Posterior cingulate gyrus (tissue), 11 donors: ENCODE measurements around the gene SHC1.

Experiments used
- DNase-seq, 10 donors: peaks; one replicate each; pipeline versions ENCODE4 v3.0.0 to v3.0.0-alpha.2; 2020 to 2021; ENCODE audit warnings: mixed read lengths in 3 of 10
- intact Hi-C: fragments of 100-400 bp; cut with DNase I; formaldehyde crosslinking; loops from one replicate; pipeline ENCODE4 v1.15.1; 2023

The SHC1 gene

DNA sequence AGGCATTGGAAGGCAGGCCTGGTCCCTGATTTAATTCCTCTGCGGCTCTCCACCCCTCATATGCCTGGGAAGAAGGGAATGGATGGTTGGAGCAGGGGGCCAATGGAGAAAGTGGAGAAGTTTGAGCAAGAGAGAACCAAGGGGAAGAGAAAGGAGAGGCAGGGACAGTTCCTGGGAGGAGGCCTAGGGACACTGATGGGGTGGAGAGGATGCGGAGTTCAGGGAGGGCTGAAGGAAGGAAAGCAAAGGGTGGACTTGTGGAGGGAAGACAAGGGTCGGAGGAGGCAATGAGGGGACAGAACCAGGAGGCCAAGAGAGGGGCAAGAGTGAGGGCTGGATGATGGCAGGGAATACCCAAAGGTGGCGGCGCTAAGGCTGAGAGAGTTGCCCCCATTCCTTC, 39.2 kb upstream of the SHC1 start:
- intact Hi-C loops, result loop anchor here (5.0 kb wide), 1 partner anchor 33 kb away; no protein-coding TSS in a partner anchor
- DNase-seq, result no peak

DNA sequence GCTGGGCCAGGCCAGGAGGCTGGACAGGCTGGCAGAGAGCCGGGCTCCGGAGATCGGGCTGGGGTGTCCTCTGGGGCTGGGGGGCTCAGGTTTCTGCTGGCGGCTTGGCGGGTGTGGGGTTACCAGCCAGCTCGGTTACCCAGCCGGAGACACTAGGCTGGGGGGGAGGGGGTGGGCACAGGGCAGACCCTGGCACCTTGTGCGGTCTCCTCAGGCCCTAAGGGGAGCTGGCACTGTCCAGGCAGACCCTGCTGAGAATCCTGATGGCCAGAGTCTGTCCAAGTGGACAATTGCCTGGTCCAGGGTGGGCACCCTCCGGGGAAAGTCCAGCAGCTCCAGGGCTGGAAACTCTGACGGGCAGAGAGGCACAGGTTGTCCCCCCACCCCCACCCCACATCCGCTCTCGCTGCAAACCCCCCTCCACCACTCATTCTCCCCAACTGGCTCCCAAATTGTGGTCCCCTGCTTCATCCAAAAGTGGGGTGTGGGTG, 38.7 kb upstream of the SHC1 start:
- DNase-seq, result no peak
- intact Hi-C loops, result loop anchor here (5.0 kb wide), 1 partner anchor 33 kb away; no protein-coding TSS in a partner anchor

DNA sequence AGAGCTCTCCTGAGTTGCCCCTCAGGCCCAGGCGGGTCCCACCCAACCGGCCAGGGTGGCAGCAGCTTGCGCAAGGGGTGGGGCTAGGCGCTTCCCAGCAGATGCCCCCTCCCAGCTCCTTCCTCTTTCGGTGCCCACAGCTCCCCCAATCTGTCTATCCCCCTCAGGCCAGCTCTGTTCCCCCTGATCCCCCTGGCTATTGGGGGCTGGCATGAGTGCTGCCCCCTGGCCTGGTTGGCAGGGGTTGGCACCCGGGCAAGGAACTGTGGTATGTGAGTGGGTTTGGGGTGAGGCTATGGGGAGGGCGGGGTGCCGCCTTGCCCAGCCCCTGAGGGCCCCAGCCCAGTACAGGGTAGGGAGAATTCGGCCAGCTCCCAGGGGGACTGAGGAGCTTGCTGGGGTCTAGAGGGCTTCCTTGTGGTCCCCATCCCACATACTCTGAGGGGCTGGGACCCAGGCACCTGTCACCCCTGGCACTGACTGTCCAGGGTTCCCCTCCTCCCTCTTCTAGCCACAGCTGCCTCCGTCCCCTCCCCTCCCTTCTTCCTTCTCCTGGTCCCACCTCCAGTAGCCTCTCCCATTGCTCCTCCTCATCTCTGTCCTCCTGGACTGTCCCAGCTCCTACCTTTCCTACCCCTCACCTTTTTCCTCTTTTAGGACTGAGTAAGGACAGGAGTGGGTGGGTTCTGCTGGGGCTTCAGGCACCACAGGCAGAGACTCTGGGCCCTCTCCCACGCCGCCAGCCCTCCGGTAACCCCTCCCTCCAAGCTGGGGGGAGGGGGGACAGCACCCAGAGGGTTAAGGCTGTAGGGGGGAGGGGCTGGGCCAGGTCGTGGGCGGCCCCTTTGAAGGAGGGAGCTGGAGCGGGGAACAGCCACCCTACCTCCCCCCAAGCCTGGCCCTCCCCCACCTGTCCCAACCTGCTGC, 37.7 kb upstream of the SHC1 start:
- intact Hi-C loops, result loop anchor here (5.0 kb wide), 1 partner anchor 34 kb away; no protein-coding TSS in a partner anchor
- DNase-seq, result peak in 1 of 10 donors; percentile 84

DNA sequence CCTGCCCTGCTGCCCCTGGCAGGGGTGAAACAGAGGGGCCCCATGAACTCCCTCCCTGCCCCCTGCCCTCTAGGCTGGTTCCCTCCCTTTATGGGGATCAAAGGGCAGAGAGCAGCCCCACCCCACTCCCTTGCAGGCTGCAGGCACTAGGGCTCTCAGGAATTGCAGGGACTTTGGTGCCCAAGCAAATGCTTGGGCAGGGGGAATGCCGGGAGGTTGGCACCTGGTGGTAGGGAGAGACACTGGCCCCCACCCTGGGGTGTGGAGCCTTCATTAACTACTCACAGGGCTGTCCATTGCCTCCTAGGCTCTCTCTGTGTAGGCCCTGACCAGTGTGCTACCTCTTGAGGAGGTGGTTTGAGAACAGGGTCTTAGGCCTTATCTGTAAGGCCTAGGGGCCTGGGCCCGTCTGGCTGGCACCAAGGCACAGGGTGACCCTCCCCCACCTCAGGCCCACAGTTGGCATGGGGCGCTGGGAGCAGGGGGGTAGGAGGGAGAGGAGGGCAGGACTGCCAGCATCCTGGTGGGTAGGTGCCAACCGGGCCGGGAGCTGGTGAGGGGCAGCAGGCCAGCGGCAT, 36.8 kb upstream of the SHC1 start:
- peak in 5 of 10 donors; percentile 49 to 91 (median 60) for DNase-seq
- intact Hi-C loops, result loop anchor here (5.0 kb wide), 1 partner anchor 35 kb away; no protein-coding TSS in a partner anchor

DNA sequence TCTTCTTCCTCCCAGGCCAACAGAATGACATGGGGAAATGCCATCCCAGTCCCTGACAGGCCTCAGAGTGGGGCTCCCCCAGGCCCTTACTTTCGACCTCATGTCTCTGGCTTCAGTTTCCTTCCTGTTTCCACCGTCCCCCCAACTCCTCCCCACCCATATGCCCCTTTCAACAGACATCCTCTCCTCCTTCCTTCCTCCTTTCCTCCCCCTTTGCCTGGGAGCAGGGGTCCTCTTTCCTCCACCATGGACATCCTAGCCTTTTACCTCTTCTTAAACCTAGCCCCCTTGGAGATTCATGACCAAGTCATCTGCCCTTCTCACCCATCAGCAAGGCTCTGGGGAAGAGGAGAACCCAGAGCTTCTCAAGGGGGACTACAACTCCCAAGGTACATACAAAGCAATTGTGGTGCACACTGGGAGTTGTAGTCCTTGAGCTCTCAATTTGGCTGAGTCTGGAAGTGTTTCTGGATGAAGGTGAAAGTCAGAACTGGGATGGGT, 36.1 kb upstream of the SHC1 start:
- intact Hi-C loops, result loop anchor here (5.0 kb wide), 1 partner anchor 36 kb away; no protein-coding TSS in a partner anchor
- peak in 2 of 10 donors; percentile 37 to 75 for DNase-seq

DNA sequence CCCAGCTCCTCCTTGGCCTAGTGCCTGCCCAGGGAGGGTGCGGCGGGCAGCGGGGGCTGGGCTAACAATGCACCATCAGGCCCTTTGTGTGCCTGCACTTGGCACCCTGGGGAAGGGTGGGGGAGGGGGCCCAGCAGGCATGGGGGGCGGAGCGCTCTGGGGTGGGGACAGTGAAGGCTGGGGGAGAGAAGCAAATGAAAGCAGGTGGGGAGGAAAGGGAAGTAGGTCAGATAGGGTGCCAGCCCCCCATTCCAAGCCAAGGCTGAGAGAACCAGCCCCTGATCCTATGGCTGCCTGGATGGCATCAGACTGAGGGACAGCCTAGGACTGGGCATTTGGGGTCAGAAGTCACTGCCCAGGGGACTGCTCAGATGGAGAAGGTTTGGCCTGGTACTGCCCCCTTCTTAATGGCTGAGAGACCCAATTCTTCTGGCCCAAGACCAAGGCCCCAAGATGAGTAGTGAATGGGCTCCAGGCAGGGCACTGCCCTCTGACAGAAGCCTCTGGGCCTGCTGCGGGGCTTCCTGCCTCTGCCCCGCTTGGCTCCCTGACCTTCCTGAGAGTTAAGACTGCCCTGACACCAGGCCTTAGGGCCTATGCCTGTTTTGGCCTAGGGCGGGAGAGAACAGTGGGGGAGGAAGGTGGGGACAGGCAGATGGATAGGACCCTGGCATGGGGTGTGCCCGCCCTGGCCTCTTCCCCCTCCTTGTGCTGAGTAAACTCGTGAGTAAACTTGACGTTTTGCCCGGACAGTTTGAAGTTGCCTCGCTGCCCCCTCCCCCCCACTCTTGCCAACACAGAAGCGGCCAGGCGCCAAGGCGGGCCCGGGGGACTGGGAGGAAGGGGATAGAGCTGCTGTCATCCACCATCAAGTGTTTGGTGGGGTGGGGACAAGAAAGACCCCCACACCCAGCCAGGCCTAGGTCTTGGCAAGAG, 34.8 kb upstream of the SHC1 start:
- intact Hi-C loops, result loop anchor here (5.0 kb wide), 1 partner anchor 37 kb away; no protein-coding TSS in a partner anchor
- peak in 8 of 10 donors; percentile 50 to 95 (median 71) for DNase-seq

DNA sequence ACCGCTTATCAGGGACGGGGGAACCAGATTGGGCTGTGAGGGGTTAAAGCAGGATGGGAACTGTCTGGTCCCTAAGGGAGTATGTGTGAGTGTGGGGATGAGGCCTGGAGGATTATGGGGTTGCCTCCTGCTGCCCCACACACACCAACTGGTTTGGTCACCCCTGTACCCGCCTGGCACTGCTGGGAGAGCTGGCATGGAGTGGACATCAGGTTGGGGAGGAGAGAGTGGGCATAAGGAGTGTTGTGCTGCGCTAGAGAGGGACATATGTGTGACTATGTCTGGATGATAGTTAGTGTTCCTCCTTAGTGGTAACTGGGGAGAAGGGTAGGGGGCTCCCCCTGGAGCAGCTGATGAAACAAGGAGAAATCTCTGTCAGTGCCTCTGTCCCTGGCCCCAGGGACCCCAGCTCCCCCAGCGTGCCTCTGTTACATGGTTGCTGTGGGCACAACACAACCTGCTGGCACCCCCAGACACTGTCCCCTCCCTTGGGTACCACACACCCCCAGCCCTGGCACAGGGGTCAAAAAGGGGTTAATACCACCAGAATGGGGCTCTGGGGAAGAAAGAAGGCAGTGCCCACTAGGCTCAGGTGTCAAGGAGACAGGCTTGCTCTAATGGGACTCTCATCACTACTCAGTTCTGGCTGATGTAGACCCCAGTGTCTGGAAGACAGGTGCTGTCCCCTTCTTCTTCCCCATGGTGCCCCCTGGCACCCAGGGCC, 34.0 kb upstream of the SHC1 start:
- intact Hi-C loops, result loop anchor here (5.0 kb wide), 1 partner anchor 38 kb away; no protein-coding TSS in a partner anchor
- DNase-seq, result peak in 1 of 10 donors; percentile 89

DNA sequence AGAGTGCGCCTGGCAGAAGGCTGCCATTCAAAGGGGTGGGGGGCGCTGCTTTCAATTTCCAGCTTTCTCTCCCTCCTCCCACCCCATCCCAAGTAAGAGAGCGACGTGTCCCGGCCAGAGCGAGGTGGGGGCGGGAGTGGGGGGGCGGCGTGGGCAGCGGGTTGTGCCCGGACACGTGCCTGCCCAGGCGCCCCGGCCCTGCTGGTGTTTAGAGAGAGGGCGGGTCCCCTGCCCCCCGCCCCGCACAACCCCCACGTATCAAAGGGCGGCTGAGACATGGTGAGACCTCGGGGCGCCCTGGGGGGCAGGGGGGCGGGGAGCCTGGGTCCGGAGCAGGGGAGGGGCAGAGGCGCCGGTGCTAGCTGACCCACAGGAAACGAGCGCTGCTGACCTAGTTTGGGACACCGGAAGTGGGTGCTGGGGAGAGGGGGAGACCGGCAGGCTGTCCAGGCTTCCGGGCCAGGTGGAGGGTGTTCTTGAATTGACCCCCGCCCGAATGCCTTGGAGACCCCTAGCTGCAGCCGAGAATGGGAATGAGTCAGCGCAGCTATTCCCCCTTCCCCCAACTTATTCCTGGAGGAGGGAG, 33.3 kb upstream of the SHC1 start:
- intact Hi-C loops, result no loop called here
- DNase-seq, result peak in 8 of 10 donors; percentile 30 to 92 (median 61)

DNA sequence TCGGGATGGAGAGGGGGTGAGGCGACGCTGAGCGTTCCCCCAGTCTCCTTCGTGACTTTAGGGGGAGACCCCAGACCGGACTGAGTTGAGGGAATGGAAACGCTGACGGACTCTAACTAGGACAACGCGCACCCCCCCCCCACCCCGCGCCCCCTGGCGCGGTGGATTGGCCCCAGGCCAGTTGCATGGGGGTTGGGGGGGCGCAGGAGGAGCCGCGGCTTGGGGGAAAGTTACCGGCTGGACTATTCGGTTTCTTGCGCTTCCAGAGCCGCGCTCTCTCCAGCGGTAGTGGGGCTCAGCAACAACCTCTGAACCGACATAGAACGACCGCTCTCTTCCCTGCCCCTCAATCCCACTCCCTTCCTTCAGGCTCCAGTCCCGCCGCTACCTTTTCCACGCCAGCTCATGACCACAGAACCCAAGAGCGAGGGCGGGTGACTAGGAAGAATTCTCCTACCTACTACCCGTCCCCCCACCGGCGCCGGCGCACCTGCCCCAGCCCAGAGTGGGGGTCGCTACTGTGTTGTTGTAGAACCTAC, 32.7 kb upstream of the SHC1 start:
- intact Hi-C loops, result no loop called here
- DNase-seq, result peak in 2 of 10 donors; percentile 17 to 51

DNA sequence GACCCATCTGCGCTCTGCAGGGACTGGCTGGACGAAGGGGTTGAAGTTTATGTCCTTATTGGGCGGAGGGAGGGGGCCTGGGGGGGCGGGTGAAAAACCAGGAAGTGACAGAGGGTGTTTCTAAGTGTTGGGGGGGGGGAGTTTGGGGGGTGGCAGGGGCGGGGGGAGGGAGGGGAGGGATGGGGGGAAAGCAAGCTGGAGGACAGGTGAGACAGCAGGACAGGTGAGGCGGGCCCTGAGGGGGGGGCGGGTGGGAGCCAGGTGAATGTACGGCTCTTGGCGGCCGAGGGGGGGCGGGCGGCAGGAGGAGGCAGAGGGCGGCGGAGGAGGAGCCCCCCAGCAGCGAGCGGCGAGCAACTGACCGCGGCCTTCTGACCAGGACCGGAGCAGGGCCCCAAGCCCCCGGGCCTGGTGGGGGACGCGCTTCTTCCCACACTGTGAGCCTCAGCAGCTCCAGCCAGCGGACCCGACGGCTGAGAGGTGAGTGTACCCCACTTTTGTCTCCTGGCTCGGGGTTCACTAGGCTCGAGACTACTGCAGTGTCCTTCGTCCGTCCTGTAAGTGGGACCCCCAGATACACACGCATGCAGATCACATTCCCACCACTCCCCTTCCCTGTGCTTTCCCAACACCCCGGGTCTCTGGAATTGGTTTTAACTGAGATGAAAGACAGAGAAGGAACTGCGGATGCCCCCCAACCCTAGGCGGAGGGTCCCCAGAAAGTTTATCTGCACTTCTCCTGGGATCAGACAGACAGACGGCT, 32.1 kb upstream of the SHC1 start, which contains the start of gene ZBTB7B:
TSS of gene ZBTB7B (plus strand) at position 339 of the 763 bp plus-strand sequence. CDS start 11,859 bp downstream, outside the sequence.
- peak in 3 of 10 donors; percentile 21 to 72 (median 70) for DNase-seq
- intact Hi-C loops, result no loop called here

DNA sequence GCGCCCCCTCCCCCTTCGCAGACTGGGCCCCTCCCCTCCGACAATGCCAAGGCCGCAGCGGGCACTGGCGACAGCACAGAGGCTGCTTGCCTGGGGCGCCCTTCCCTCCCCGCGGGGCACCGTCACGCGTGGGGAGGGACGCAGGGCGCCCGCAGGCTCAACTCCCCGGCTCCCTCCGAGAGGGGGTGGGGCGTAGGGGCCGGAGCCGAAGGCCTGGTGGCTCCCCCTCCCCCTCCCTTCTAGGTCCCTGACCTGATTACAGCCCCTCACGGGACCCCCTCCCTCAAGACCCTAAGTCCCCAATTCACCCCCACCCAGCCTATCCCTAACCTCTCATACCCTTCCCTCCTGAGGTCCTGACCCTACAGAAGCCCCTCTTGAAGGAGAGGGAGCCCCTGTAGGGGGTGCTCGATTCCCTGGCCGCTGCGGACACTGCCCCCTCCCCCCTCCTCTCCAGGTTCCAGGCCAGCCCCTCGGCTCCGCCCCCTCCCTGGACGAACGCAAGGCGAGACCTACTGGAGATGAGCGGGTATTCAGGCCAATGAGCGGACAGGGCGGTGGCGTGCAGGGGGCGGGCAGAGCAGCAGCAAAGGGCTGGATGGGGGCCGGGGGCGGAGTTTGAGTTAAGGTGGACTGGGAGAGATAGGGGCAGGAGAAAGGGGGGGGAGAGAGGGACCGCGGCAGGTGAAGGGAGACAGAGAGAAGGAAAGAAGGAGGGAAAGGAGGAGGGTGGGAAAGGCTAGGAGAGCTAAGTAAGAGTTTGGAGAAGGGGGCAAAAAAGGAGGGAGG, 31.3 kb upstream of the SHC1 start:
- intact Hi-C loops, result no loop called here
- peak; percentile 100 for DNase-seq

DNA sequence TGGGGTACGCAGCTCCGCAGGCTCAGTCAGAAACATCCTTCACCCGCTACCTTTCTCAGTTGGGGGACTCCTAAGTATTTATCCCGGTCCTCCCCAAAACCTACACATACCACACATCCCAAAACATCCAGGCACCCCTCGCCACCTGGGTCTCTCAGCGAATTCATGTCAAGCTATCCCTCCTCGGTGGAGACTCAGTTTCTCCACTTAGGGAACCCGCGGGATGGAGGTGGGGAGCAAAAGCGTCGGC, 30.8 kb upstream of the SHC1 start:
- no peak for DNase-seq

DNA sequence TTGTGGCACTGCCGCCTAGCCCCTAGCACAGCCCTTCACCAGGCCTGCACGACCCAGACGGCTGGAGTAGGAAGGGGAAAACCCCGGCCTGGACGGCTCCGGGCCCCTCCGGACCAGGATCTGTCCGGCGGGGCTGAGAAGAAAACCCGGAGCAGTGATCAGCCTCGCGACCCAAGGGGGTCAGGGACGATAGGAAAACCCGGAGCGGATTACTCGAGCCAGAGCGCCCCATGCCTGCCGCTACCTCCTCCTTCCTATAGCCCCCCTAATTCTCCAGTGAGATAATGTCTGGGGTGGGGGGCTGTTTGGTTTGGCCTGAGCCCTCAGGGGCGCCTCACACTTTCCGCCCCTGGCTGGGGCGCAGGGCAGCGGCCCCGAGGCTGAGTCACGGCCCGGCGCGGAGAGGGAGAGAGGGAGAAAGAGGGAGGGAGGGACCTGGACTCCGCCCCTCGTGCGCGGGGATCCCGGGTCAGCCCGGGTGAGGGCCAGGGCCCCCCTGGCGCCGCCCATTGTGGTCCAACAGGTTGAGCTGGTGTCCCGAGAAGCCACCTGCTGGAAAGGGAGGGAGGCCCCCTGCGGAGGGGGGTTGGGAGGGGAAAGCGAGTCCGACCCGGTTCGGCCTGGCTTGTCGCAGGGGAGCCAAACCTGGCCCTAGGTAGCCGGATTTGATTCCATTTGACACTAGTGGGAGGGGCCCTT, 30.3 kb upstream of the SHC1 start:
- DNase-seq, result peak; percentile 76 to 96 (median 80)
- intact Hi-C loops, result no loop called here

More for the DNA sequence above, 30.8 kb upstream of the SHC1 start:
- intact Hi-C loops, result no loop called here

DNA sequence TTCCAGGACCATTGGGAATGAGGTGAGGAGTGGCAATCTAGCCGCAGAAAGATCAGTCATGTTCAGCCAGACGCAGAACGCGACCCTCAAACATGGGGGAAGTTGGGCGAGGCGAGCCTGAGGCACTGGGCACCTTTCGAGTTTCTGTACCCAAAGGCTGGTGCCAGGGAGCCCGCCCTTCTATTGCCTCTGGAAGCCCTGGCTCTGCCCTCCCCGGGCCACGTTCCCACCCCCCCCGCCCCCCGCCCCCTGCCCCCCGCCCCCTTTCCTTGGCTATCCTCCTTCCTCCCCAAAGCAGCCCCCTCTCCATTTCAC, 29.8 kb upstream of the SHC1 start:
- intact Hi-C loops, result no loop called here
- DNase-seq, result peak in 2 of 10 donors; percentile 46 to 72

DNA sequence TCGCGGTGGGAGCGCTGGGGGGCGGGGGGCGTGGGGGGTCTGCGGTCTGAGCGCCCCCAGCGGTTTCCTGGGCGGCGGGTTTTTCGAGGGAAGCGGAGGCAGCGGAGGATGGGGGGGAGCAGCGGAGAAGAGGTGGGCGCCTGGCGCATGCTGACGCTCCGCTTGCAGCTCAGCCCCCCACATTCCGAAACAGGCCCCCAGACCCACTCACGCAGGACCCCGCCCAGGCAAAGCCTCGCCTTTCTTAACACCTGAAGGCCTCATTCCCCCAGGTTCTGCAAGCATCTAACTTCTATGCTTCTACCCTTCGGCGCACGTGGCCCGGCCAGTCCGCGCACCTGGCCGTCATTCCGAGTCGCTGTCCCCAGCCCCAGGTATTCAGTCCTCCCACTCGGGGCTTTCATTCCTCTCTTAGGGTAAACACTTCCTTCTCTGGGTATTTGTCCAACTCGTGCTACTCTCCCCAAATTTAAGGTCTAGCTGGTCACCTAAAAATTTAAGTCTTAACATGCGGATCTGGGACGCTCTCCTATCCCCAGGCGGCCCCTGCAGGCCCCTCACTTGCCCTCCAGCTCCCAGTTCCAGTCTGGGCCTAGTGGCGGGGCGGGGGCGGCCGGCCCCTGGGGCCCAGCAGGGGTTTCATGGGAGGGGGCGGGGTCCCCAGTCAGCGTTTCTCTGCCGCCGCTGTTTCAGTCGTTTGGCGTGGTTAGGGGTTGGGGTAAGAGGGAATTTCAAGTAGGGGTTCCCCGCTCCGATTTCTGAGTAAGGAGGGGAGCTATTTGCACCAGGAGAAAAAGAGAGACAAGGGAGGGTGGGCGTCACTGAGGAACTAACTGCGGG, 29.2 kb upstream of the SHC1 start:
- intact Hi-C loops, result loop anchor here (5.0 kb wide), 1 partner anchor 37 kb away; the partner anchor contains the start of gene PYGO2
- peak in 2 of 10 donors; percentile 52 to 75 for DNase-seq
